GM19025 (cell line): ENCODE results near the gene SH3PXD2A.
"Not testable (repeated sequence)": the region's sequence is repeated elsewhere in the genome, so short reads cannot be mapped to it uniquely, and the experiment has no call there.

ENCODE experiments used
- ATAC-seq: cut with Tn5 transposase; IDR thresholded peaks from one replicate; pipeline ENCODE4 v1.9.1; 2021; ENCODE audit warnings: mild to moderate bottlenecking, low read depth, moderate library complexity; ENCODE audit not compliant: unreplicated experiment

The SH3PXD2A gene

GRCh38 chr10:103618575-103619423 lies 236.6 kb downstream of the SH3PXD2A start:
- no peak for ATAC-seq

GRCh38 chr10:103617602-103618385 lies 237.6 kb downstream of the SH3PXD2A start:
- no peak for ATAC-seq

GRCh38 chr10:103616705-103617601 lies 238.4 kb downstream of the SH3PXD2A start:
- no peak for ATAC-seq

GRCh38 chr10:103614306-103615158 lies 240.8 kb downstream of the SH3PXD2A start:
- no peak for ATAC-seq

- no peak for ATAC-seq
Measured at GRCh38 chr10:103613616-103614015, 241.8 kb downstream of the SH3PXD2A start.

GRCh38 chr10:103612462-103613365 lies 242.7 kb downstream of the SH3PXD2A start:
- ATAC-seq, result no peak

GRCh38 chr10:103610921-103611511 lies 244.4 kb downstream of the SH3PXD2A start:
- no peak for ATAC-seq

- ATAC-seq, result no peak
Measured at GRCh38 chr10:103610083-103610472, 245.3 kb downstream of the SH3PXD2A start.

- ATAC-seq, result no peak
Measured at GRCh38 chr10:103609231-103610082, 245.9 kb downstream of the SH3PXD2A start.

- not testable (repeated sequence) for ATAC-seq
Measured at GRCh38 chr10:103608056-103608455, 247.3 kb downstream of the SH3PXD2A start.

GRCh38 chr10:103607051-103607450 lies 248.3 kb downstream of the SH3PXD2A start:
- not testable (repeated sequence) for ATAC-seq

GRCh38 chr10:103606097-103606438 lies 249.3 kb downstream of the SH3PXD2A start:
- ATAC-seq, result not testable (repeated sequence)

GRCh38 chr10:103605359-103606096 lies 249.8 kb downstream of the SH3PXD2A start:
- ATAC-seq, result no peak

- ATAC-seq, result no peak
Measured at GRCh38 chr10:103603382-103603781, 252.0 kb downstream of the SH3PXD2A start.

- ATAC-seq, result no peak
Measured at GRCh38 chr10:103602852-103603155, 252.6 kb downstream of the SH3PXD2A start.

- ATAC-seq, result no peak
Measured at GRCh38 chr10:103602028-103602851, 253.1 kb downstream of the SH3PXD2A start.
